Measurements from ENCODE around the gene XCR1.

XCR1 gene

DNA sequence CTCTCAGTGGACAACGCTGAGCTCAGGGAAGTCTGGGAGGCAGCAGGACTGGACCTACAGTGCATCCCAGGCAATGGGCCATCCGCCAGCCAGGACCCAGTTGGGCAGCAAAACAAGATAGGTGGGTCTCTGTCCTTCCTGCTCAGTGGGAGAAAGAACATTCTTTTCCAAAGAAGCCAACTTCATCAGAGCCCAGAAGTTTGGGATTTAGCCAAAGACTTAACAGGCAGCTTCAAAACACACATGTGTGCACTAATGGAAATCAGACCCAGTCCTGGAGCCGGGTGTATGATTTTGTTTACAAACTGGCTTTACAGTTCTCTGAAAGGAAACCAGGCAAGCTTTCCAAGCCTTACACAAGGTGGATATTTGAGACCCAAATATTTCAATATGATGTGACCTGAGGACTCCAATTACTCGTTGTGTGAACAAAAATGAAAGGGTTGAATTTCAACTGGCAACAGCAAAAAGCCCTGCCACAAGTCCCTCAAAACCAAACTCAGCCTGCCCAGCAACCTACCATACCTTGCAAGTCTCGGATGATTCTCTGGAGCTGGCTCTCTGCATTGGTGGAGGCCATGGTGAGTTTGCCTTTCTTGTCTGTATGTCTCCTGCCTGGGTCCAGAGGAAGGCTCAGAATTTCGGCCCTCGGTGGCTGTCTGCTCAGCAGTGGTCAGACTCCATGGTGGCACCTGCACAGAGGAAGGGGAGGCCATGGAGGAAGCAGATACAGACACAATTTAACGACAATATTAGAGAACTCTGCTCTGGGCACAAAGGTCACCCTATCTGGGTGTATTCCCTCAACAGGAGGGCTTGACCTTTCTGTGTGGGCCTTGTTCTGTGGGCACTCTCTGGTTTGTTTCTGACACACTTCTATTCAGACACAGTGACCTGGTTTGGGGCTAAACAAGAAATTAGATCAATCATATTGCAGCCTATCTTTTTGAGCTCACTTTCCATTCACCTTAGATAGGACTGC, 42.7 kb downstream of the XCR1 start:
- no peak for ATAC-seq
- H3K27ac Mint-ChIP-seq: no peak overlapping the region
- DNase-seq: no peak
- peaks cover 90% of the 10 kb centered on the region for H3K4me1 Mint-ChIP-seq
- no peak overlapping the region for H3K4me3 Mint-ChIP-seq
- H3K27me3 Mint-ChIP-seq: no peaks in the 10 kb centered on the region
- no peaks in the 10 kb centered on the region for H3K9me3 Mint-ChIP-seq

GRCh38 chr3:45983770-45984169, 43.5 kb downstream of the XCR1 start:
- Mint-ChIP-seq H3K9me3 (no peaks in the 10 kb centered on the region), H3K4me1 (peaks cover 90% of the 10 kb centered on the region), H3K4me3 (no peak overlapping the region), H3K27me3 (no peaks in the 10 kb centered on the region), H3K27ac (no peak overlapping the region)
- DNase-seq: no peak
- ATAC-seq: no peak

DNA sequence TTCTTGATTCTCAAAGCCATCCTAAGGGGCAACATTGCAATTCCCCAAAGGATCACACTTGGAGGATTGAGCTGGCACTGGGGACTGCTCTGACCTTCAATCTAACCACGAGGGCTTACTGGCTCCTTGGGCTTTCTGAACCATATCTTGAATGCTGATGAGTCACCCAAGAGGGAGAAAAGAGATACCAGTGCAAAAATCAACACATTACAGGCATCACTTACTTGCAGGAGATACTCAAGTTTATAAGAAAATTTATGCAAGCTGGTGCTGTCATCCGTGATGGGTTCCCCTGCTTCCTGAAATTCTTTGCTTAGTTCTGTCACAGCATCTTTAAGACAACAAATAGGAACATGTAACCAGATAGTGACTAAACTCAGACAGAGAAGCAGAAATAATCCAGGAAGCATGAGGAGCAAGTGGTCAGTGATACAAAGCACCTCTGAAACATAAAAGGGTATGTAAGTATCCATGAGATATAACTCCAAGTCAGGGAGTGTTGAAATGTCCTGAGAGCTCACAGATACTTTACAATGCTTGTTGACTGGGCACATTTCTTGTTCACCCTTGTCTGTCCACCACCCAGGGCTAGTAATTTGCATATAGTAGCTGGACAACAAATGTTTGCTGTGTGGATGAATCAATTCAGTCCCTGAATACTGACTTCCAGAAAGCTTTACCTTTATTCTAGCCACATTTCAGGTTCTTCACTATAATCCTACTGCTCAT, 45.8 kb downstream of the XCR1 start:
- ATAC-seq: peak; percentile 62
- no peak for DNase-seq
- H3K4me3 Mint-ChIP-seq: peak overlapping the region; percentile 38 to 56
- peaks cover 90% of the 10 kb centered on the region for H3K4me1 Mint-ChIP-seq
- no peak overlapping the region for H3K27ac Mint-ChIP-seq
- H3K9me3 Mint-ChIP-seq: peaks cover 0 to 5% of the 10 kb centered on the region in 2 donors
- H3K27me3 Mint-ChIP-seq: no peaks in the 10 kb centered on the region

DNA sequence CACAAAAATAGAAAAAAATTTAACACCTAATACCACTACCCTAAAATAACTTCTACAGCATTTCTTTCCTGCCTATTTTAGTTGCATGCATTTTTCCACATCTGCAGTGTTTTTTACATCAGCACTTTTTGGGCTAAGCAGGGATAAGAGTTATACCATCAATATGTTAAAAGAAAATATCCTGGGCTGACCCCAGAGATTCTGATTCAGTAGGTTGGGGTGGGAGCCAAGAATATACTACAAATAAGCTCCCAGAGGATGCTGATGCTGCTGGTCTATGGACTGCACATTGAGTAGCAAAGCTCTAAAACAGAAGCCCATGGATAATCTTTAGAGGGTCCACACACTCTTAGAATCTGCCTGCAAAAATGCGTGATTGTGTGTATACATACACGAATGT, 46.5 kb downstream of the XCR1 start:
- H3K4me3 Mint-ChIP-seq: peak overlapping the region; percentile 56 to 61
- no peak overlapping the region for H3K27ac Mint-ChIP-seq
- peaks cover 90% of the 10 kb centered on the region for H3K4me1 Mint-ChIP-seq

DNA sequence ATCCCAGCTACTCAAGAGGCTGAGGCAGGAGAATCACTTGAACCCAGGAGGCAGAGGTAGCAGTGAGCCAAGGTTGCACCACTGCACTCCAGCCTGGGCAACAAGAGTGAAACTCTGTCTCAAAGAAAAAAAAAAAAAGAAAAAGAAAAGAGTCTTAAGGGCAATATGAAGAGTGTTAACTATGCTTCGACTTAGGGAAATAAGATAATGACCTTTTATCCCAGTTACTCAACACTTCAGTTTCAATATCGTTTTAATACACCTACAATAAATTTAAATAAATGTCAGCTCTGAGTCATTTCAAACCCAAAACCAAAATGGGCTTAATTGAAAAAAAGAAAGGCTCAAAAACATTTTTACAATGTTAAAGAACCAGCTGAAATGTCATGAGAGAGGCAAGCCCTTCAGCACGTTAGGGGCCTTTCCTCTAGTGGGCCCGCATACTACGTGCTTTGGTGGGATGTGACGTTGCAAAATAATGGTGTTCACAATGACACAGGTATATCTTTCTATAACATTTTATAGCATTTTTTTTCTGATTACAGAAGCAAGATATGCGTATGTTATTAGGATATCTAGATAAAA, 47.0 kb downstream of the XCR1 start:
- Mint-ChIP-seq H3K4me1 (peaks cover 91% of the 10 kb centered on the region), H3K27ac (no peak overlapping the region), H3K4me3 (peak overlapping the region; percentile 61 to 79), H3K27me3 (no peaks in the 10 kb centered on the region), H3K9me3 (peaks cover 0 to 5% of the 10 kb centered on the region in 2 donors)
- ATAC-seq: peak; percentile 74
- no peak for DNase-seq

More for the DNA sequence above, 46.5 kb downstream of the XCR1 start:
- Mint-ChIP-seq H3K9me3 (peaks cover 0 to 5% of the 10 kb centered on the region in 2 donors), H3K27me3 (no peaks in the 10 kb centered on the region)
- DNase-seq (no peak), ATAC-seq (no peak)

DNA sequence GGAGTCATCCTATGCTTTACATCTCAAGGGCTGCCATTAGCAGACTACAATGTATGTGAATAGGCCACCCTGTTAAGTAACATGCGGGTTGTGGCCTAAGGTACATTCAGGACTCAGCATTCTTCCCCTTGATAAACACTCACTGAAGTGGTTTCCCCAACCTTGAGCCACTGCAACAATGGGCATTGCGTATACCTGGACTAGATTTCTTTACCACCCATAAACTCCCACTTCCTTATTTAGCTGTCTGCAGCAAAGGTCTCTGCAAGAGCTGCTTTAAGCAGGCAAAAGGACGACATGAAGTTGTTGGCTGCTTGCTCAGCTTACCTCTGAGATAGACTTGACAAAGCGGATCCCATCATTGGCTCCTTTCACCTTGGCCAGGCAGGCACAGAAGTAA, 47.9 kb downstream of the XCR1 start:
- Mint-ChIP-seq H3K4me3 (peak overlapping the region; percentile 61 to 79), H3K4me1 (peaks cover 93% of the 10 kb centered on the region), H3K27me3 (no peaks in the 10 kb centered on the region), H3K27ac (peak overlapping the region; percentile 2 to 94), H3K9me3 (peaks cover 0 to 5% of the 10 kb centered on the region in 2 donors)
- no peak for DNase-seq
- ATAC-seq: no peak

DNA sequence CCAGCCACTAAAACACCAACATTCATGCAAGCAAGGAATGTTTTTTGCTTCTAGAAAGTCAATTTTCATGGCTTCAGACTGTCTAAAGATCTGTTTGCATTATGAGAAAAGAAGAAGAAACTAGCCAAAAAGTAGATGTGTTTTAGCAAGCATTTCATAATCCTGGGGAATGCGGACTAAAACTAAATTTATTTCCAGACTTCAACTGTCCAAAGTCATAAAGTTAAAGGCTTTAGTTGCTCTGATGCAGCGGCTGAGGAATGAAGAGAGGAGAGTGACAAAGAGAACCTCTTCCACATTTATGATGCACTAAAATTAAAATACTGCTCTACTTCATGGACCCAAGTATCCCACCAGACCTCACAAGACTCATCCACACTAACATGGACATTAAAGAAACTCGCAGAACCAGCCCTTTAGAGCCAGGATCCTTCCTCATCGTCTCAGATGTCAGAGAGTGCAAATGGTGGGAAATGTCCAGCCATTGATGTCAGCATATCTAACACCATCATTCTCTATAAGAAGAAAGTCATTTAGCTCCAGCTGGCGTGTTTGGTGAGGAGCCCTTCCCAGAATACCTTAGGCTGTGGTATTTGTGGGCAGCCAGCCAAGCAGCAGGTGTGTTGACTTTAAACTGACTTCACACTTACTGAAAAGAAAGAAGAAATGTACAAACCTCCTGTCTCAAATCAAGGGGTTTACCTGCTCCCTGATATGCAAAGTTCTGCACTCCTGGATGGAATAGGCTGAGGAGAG, 49.1 kb downstream of the XCR1 start:
- Mint-ChIP-seq H3K27ac (peak overlapping the region; percentile 65 to 95), H3K4me3 (peak overlapping the region; percentile 79 to 90), H3K9me3 (peaks cover 0 to 5% of the 10 kb centered on the region in 2 donors), H3K4me1 (peaks cover 82% of the 10 kb centered on the region), H3K27me3 (no peaks in the 10 kb centered on the region)
- ATAC-seq: peak; percentile 62
- DNase-seq: peak in 1 of 2 donors; percentile 71

- ATAC-seq: peak; percentile 10
- peaks cover 88% of the 10 kb centered on the region for H3K4me1 Mint-ChIP-seq
- no peak overlapping the region for H3K27ac Mint-ChIP-seq
- H3K4me3 Mint-ChIP-seq: peak overlapping the region; percentile 41 to 55
- no peaks in the 10 kb centered on the region for H3K27me3 Mint-ChIP-seq
- peaks cover 0 to 5% of the 10 kb centered on the region in 2 donors for H3K9me3 Mint-ChIP-seq
- DNase-seq: no peak
Measured at GRCh38 chr3:45976191-45977091, 50.8 kb downstream of the XCR1 start.

- ATAC-seq (no peak), DNase-seq (no peak)
- Mint-ChIP-seq H3K4me3 (peak overlapping the region in 1 of 2 donors; percentile 41), H3K4me1 (peaks cover 83% of the 10 kb centered on the region), H3K9me3 (peaks cover 0 to 5% of the 10 kb centered on the region in 2 donors), H3K27ac (peak overlapping the region in 1 of 2 donors; percentile 42), H3K27me3 (no peaks in the 10 kb centered on the region)
Measured at GRCh38 chr3:45975686-45976085, 51.6 kb downstream of the XCR1 start.

- DNase-seq: no peak
- Mint-ChIP-seq H3K9me3 (peaks cover 0 to 5% of the 10 kb centered on the region in 2 donors), H3K27ac (peak overlapping the region in 1 of 2 donors; percentile 3), H3K4me1 (peaks cover 83% of the 10 kb centered on the region), H3K27me3 (no peaks in the 10 kb centered on the region), H3K4me3 (no peak overlapping the region)
- ATAC-seq: no peak
Measured at GRCh38 chr3:45974686-45975085, 52.6 kb downstream of the XCR1 start.

DNA sequence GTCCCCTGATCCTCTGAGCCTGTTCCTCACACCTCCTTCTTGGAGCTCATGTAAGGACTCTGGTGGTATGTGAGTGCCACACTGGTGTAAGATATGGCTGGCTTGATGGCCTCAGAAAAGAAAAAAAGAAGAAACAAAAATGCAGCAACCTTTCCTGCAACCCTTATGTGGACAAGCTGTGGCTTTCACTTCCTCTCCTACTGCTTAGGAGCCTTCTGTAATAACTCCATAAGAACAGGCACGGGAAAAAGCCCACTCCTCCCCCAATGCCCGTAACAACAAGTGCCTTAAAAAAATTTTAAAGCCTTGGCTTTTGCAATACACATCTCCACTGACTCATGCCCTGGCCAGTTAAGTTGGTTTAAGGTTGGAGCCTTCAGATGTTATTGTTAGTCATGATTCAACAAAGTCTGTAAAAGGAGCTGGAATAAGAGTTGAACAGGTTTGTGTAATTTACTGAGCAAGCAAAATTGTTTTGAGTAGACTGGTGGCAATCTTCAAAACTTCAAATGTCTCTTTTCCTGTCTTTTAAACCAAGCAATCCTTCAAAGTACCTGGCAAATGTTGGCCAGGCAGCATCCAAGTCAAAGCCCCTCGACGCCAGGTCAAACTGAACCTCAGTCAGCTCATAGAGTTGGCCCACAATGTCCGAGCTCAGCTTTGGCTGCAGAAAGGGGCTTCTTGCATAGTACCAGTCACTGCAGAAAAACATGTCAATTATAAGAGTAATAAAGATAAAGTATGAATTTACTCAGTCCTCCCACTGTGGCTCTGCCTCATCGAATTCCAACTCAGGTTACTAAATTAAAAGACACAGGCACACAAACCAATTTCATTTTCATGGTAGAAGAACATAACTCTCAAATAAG, 54.5 kb downstream of the XCR1 start:
- no peaks in the 10 kb centered on the region for H3K27me3 Mint-ChIP-seq
- DNase-seq: no peak
- H3K9me3 Mint-ChIP-seq: no peaks in the 10 kb centered on the region
- peak; percentile 58 for ATAC-seq
- H3K27ac Mint-ChIP-seq: no peak overlapping the region
- peak overlapping the region in 1 of 2 donors; percentile 24 for H3K4me3 Mint-ChIP-seq
- H3K4me1 Mint-ChIP-seq: peaks cover 82% of the 10 kb centered on the region

DNA sequence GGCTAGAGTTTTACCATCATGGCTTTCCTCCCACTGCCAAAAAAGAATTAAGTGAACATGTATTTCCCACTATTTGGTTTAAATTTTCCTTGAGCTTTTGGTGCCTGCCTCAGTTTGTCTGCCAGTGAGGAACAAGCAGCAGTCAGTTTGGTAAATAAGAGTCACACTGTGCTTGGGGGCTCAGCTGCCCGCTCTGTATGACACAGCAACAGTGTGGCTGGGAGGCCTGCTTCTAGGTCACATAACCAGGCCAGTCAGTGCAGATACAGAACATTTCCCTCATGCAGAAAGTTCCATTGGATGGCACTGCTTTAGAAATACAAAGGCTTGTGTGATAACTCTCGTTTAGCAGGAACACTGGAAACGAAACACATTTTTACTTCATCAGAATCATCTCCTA, 57.3 kb downstream of the XCR1 start:
- no peaks in the 10 kb centered on the region for H3K9me3 Mint-ChIP-seq
- ATAC-seq (no peak), DNase-seq (no peak)
- H3K27me3 Mint-ChIP-seq: no peaks in the 10 kb centered on the region
- peaks cover 82% of the 10 kb centered on the region for H3K4me1 Mint-ChIP-seq
- H3K4me3 Mint-ChIP-seq: no peak overlapping the region
- no peak overlapping the region for H3K27ac Mint-ChIP-seq

GRCh38 chr3:45969116-45969515, 58.2 kb downstream of the XCR1 start:
- Mint-ChIP-seq H3K27ac (no peak overlapping the region), H3K4me3 (no peak overlapping the region), H3K27me3 (no peaks in the 10 kb centered on the region), H3K4me1 (peaks cover 86% of the 10 kb centered on the region), H3K9me3 (no peaks in the 10 kb centered on the region)
- no peak for ATAC-seq
- DNase-seq: no peak
